Tibial nerve (tissue), 4 donors: ENCODE measurements around the gene VPREB3. TPM values are rescaled to one million over a fixed set of nuclear protein-coding genes. Genes with fewer than 3 reads are reported as not detected.

Source experiments
- DNase-seq, 2 donors: peaks; one replicate each; pipeline ENCODE4 v3.0.0-alpha.2; 2019; ENCODE audit warnings: low spot score in 2 of 2
- H3K27ac ChIP-seq, 4 donors: fragments of 200-600 bp; sonication (generic) in 3 of 4; one replicate each; pipeline ENCODE4 v1.5.1; 2017 to 2019; ENCODE audit warnings: mild to moderate bottlenecking in 1 of 4
- H3K27me3 ChIP-seq, 2 donors: fragments of 200-600 bp; sonication (generic) in 1 of 2; one replicate each; pipeline versions ENCODE4 v1.5.1 to v1.6.0; 2017 to 2019
- H3K36me3 ChIP-seq, 3 donors: fragments of 200-600 bp; sonication (generic); one replicate each; pipeline ENCODE4 v1.5.1; 2018 to 2019
- H3K4me1 ChIP-seq, 4 donors: fragments of 200-600 bp; sonication (generic) in 3 of 4; one replicate each; pipeline ENCODE4 v1.5.1; 2017 to 2019
- H3K4me3 ChIP-seq, 4 donors: fragments of 200-600 bp; sonication (generic) in 3 of 4; one replicate each; pipeline ENCODE4 v1.5.1; 2017 to 2019; ENCODE audit warnings: mild to moderate bottlenecking in 1 of 4, moderate library complexity in 1 of 4
- H3K9me3 ChIP-seq, 4 donors: fragments of 200-600 bp; sonication (generic) in 3 of 4; one replicate each; pipeline ENCODE4 v1.5.1; 2017 to 2019
- EP300 ChIP-seq, 2 donors: sonication (generic); formaldehyde crosslinking; IDR thresholded peaks; one replicate each; pipeline ENCODE4 v1.6.1; 2017; ENCODE audit warnings: antibody characterized with exemption in 2 of 2, mild to moderate bottlenecking in 1 of 2
- POLR2A ChIP-seq, 2 donors: fragments of 450-650 bp; IDR thresholded peaks; one replicate each; pipeline ENCODE4 v1.6.1; 2017; ENCODE audit warnings: antibody characterized with exemption in 2 of 2, mild to moderate bottlenecking in 2 of 2, moderate library complexity in 2 of 2
- WGBS, 2 donors: methylation state at CpG; one replicate each; pipeline ENCODE4 v1.1.5; 2018; 5-methylcytosine and 5-hydroxymethylcytosine counted together
- total RNA-seq, 4 donors: library from RNA; depleted of rRNA; stranded (reverse); fragments of >200 nt; gene quantifications; one replicate each; pipeline ENCODE4 v1.1.0, GENCODE V29; 2016
- TF ChIP-seq, protein P1 (sequence below), 5 experiments: fragments of 200-600 bp in 3 of 5; fragments of 450-650 bp in 2 of 5; sonication (generic) in 3 of 5; IDR thresholded peaks; one replicate each; pipeline ENCODE4 v1.5.1; 2016 to 2019; ENCODE audit warnings: antibody characterized with exemption in 5 of 5, mild to moderate bottlenecking in 3 of 5, moderate library complexity in 2 of 5

Gene VPREB3
- total RNA-seq, 4 donors from 2014 or later: not detected

DNA sequence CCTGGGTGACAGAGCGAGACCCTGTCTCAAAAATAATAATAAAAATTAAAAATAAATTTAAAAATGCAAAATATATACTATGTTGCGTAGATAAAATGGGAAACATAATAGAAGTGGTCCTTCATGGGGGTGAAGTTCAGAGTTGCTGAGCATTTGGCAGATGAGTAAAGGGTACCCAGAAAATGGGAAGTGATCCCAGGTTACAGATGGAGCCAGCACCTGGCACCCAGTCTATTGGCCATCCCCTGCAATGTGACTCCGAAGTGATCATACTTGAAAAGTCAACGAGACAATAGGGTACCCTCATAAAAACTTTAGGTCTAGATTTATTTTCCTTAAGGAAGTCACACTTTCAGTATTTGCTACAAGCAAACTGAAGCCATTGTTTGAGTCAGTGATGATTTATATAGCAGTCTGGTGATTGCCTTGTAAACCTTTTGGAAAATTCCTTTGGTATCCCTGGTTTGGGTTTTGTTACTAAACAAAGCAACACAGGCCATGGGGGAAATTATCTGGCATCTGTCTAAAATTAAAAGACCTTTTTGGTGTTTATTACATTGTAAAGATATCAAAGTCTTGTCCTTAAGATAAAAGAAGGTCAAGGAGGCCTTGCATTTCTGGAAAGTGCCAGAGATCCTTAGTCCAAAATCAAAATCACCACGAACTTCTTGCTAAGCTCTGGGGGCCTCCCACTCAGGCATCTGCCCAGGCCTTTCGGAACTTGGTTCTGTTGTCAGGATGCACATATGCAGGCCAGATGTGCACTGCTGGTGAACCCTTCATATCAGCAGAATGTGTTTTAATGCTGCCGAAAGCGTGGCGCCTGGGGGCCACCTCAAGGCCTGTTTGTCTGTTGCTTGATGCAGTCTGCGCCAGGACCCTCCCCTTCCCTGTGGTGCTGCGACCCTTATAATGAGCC lies 36.9 kb upstream of the VPREB3 start:
- peaks cover 0 to 62% (median 24%) of the 10 kb centered on the region in 4 donors for H3K4me1 ChIP-seq
- no peaks in the 10 kb centered on the region for H3K27me3 ChIP-seq
- H3K36me3 ChIP-seq: peaks cover 0 to 43% (median 12%) of the 10 kb centered on the region in 3 donors
- DNase-seq: peak; percentile 57 to 59
- no peak overlapping the region for H3K4me3 ChIP-seq
- TF ChIP-seq POLR2A (IDR thresholded peaks at IDR 0.05) (no peak), EP300 (IDR thresholded peaks at IDR 0.05) (peak in 1 of 2 donors; percentile 44)
- TF ChIP-seq, protein P1, sequence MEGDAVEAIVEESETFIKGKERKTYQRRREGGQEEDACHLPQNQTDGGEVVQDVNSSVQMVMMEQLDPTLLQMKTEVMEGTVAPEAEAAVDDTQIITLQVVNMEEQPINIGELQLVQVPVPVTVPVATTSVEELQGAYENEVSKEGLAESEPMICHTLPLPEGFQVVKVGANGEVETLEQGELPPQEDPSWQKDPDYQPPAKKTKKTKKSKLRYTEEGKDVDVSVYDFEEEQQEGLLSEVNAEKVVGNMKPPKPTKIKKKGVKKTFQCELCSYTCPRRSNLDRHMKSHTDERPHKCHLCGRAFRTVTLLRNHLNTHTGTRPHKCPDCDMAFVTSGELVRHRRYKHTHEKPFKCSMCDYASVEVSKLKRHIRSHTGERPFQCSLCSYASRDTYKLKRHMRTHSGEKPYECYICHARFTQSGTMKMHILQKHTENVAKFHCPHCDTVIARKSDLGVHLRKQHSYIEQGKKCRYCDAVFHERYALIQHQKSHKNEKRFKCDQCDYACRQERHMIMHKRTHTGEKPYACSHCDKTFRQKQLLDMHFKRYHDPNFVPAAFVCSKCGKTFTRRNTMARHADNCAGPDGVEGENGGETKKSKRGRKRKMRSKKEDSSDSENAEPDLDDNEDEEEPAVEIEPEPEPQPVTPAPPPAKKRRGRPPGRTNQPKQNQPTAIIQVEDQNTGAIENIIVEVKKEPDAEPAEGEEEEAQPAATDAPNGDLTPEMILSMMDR (IDR thresholded peaks at IDR 0.05): no peak
- WGBS, 2 donors: 57 to 60% methylated on average over 11 of the region's 11 CpGs
- H3K27ac ChIP-seq: peak overlapping the region in 2 of 4 donors; percentile 18 to 64
- no peaks in the 10 kb centered on the region for H3K9me3 ChIP-seq

DNA sequence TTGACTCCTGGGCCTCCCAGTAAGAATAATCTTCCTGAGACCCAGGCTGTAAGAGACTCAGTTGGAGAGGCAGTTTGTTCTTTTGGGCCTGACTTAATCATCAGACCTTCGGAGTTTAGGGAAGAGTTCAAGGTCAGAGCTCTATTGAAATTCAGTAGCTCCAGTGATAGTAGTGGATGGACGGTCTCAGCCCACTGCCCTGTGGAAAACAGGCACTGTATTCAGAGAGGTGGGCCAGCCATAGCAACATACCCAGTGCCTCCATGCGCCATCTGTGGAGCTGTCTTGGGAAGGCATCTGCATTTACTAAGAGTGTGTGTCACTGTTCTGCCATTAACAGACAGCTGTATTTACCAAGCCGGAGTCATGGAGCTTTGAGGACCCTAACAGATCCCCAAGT lies 35.4 kb upstream of the VPREB3 start:
- TF ChIP-seq POLR2A (IDR thresholded peaks at IDR 0.05) (no peak), EP300 (IDR thresholded peaks at IDR 0.05) (no peak)
- TF ChIP-seq, protein P1 (IDR thresholded peaks at IDR 0.05): no peak

DNA sequence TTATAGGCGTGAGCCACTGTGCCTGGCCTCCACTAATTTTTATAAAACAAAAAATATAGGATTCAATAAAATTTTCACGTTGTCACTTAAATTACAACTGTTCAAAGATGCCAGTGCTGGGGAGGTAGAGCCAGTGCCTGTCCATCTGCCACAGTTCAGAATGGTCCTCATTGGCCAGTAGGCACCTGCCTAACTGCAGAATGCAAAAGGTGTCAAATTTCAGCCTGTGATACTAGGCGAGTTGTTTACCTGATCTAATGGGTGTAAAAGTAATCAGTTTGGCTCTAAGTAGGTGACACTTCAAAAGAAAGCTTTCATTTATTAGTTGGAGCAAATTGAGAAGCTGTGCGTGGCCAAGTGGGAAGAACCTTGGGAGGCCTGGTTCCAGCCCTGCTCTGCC lies 34.9 kb upstream of the VPREB3 start:
- no peak for TF ChIP-seq EP300 (IDR thresholded peaks at IDR 0.05)
- TF ChIP-seq, protein P1 (IDR thresholded peaks at IDR 0.05): no peak
- TF ChIP-seq POLR2A (IDR thresholded peaks at IDR 0.05): no peak
- Histone ChIP-seq H3K36me3 (peaks cover 0 to 23% (median 12%) of the 10 kb centered on the region in 3 donors), H3K9me3 (no peaks in the 10 kb centered on the region), H3K4me1 (peaks cover 0 to 61% (median 24%) of the 10 kb centered on the region in 4 donors), H3K27ac (no peak overlapping the region), H3K4me3 (no peak overlapping the region), H3K27me3 (no peaks in the 10 kb centered on the region)
- WGBS, 2 donors: 67 to 74% methylated on average over 4 of the region's 4 CpGs
- no peak for DNase-seq

More for the DNA sequence above, 35.4 kb upstream of the VPREB3 start:
- Histone ChIP-seq H3K36me3 (peaks cover 0 to 29% (median 12%) of the 10 kb centered on the region in 3 donors), H3K4me3 (no peak overlapping the region), H3K27ac (peak overlapping the region in 2 of 4 donors; percentile 1 to 32), H3K27me3 (no peaks in the 10 kb centered on the region), H3K4me1 (peaks cover 0 to 61% (median 24%) of the 10 kb centered on the region in 4 donors), H3K9me3 (no peaks in the 10 kb centered on the region)
- 45 to 65% methylated on average over 4 of the region's 4 CpGs for WGBS, 2 donors
- DNase-seq: no peak

DNA sequence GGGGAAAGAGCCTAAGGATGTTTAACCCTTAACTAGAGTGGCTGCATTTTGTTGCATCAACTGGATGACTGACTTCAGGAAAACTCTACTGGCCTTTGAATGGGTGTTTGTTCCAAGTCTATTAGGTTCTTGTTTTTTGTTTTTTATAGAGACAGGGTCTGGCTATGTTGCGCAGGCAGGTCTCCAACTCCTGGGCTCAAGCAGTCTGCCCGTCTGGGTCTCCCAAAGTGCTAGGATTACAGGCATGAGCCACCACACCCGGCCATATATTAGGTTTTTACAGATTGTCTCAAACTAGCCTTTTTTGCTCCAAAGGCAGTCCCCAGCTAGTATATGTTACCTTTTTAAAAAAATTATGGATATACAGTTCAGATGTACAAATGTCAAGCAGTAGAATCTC lies 33.7 kb upstream of the VPREB3 start:
- Histone ChIP-seq H3K27ac (peak overlapping the region in 3 of 4 donors; percentile 97 to 100 (median 99)), H3K27me3 (no peaks in the 10 kb centered on the region), H3K36me3 (peaks cover 0 to 11% (median 6%) of the 10 kb centered on the region in 3 donors), H3K4me1 (peaks cover 0 to 61% (median 24%) of the 10 kb centered on the region in 4 donors), H3K9me3 (no peaks in the 10 kb centered on the region), H3K4me3 (peak overlapping the region; percentile 62 to 88 (median 84))
- TF ChIP-seq EP300 (IDR thresholded peaks at IDR 0.05): no peak
- TF ChIP-seq, protein P1 (IDR thresholded peaks at IDR 0.05): no peak
- no peak for TF ChIP-seq POLR2A (IDR thresholded peaks at IDR 0.05)
- DNase-seq: no peak
- WGBS, 2 donors: 38 to 42% methylated on average over 3 of the region's 3 CpGs

DNA sequence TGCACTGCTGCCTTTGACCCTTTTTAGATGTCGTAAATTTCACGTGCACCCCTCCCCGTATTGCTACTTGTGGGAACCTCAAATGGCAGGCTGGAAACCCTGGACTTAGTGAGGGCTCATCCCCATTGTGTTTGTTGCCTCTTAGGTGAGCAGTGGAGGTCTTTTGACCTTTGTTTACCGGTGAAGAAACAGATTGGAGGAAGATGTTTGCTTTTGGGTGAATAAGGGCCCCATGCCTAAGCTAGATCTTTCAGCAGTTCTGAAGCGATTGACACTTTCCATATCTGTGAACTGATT lies 33.3 kb upstream of the VPREB3 start:
- no peak for DNase-seq
- peak overlapping the region; percentile 62 to 88 (median 84) for H3K4me3 ChIP-seq
- WGBS, 2 donors: 2 to 4% methylated on average over 5 of the region's 5 CpGs
- peaks cover 0 to 58% (median 24%) of the 10 kb centered on the region in 4 donors for H3K4me1 ChIP-seq
- H3K36me3 ChIP-seq: peaks cover 0 to 8% (median 3%) of the 10 kb centered on the region in 3 donors
- TF ChIP-seq POLR2A (IDR thresholded peaks at IDR 0.05): no peak
- TF ChIP-seq, protein P1 (IDR thresholded peaks at IDR 0.05): no peak
- no peak for TF ChIP-seq EP300 (IDR thresholded peaks at IDR 0.05)
- no peaks in the 10 kb centered on the region for H3K9me3 ChIP-seq
- peak overlapping the region; percentile 95 to 100 (median 98) for H3K27ac ChIP-seq
- H3K27me3 ChIP-seq: no peaks in the 10 kb centered on the region
